ES-I3 (cell line): Measurements from ENCODE around the gene PDHB.
"Not testable (repeated sequence)": the region's sequence is repeated elsewhere in the genome, so short reads cannot be mapped to it uniquely, and the experiment has no call there.

Source experiments
- H3K36me3 ChIP-seq: 2 replicates; pipeline ENCODE4 v1.6.1; 2013; ENCODE audit warnings: mild to moderate bottlenecking, low read length, control low read depth, moderate library complexity; ENCODE audit not compliant: insufficient read depth
- H3K4me1 ChIP-seq: 2 replicates; pipeline ENCODE4 v1.6.1; 2013; ENCODE audit warnings: mild to moderate bottlenecking, control low read depth, low read length; ENCODE audit not compliant: insufficient read depth
- H3K9ac ChIP-seq: 2 replicates; pipeline ENCODE4 v1.6.1; 2013; ENCODE audit warnings: low read depth, mild to moderate bottlenecking, low read length, moderate library complexity
- H3K9me3 ChIP-seq: 2 replicates; pipeline ENCODE4 v1.6.1; 2013; ENCODE audit warnings: mild to moderate bottlenecking, low read length, moderate library complexity; ENCODE audit not compliant: control insufficient read depth, insufficient read depth

Gene PDHB

GRCh38 chr3:58463181-58463941, 29.7 kb upstream of the PDHB start:
- Histone ChIP-seq H3K36me3 (no peaks in the 10 kb centered on the region), H3K4me1 (peaks cover 3% of the 10 kb centered on the region; the same call in 1 of the 2 replicates), H3K9ac (peak overlapping the region; percentile 25; the same call in 1 of the 2 replicates), H3K9me3 (no peaks in the 10 kb centered on the region)

- Histone ChIP-seq H3K9me3 (no peaks in the 10 kb centered on the region), H3K9ac (no peak overlapping the region), H3K36me3 (no peaks in the 10 kb centered on the region), H3K4me1 (peaks cover 3% of the 10 kb centered on the region; the same call in 1 of the 2 replicates)
Observed at GRCh38 chr3:58462829-58463180, 29.2 kb upstream of the PDHB start.

- no peaks in the 10 kb centered on the region for H3K36me3 ChIP-seq
- H3K9me3 ChIP-seq: no peaks in the 10 kb centered on the region; the same call in 1 of the 2 replicates
- no peaks in the 10 kb centered on the region; the same call in 1 of the 2 replicates for H3K4me1 ChIP-seq
- no peak overlapping the region for H3K9ac ChIP-seq
Observed at GRCh38 chr3:58459160-58459559, 25.5 kb upstream of the PDHB start.

- H3K9me3 ChIP-seq: peaks cover 2% of the 10 kb centered on the region; the same call in 1 of the 2 replicates
- no peaks in the 10 kb centered on the region for H3K4me1 ChIP-seq
- no peaks in the 10 kb centered on the region for H3K36me3 ChIP-seq
- H3K9ac ChIP-seq: no peak overlapping the region
Observed at GRCh38 chr3:58452176-58452575, 18.5 kb upstream of the PDHB start.

GRCh38 chr3:58441514-58442450, 8.2 kb upstream of the PDHB start:
- no peak overlapping the region for H3K9ac ChIP-seq

GRCh38 chr3:58440996-58441355, 7.3 kb upstream of the PDHB start:
- peaks cover 28% of the 10 kb centered on the region for H3K4me1 ChIP-seq

More at GRCh38 chr3:58441514-58442450, 8.2 kb upstream of the PDHB start:
- Histone ChIP-seq H3K9me3 (no peaks in the 10 kb centered on the region), H3K4me1 (peaks cover 20% of the 10 kb centered on the region), H3K36me3 (no peaks in the 10 kb centered on the region; the same call in 1 of the 2 replicates)

GRCh38 chr3:58437276-58437675, 3.6 kb upstream of the PDHB start:
- H3K36me3 ChIP-seq, H3K9me3 ChIP-seq, H3K9ac ChIP-seq: not testable (repeated sequence)
- peaks cover 40% of the 10 kb centered on the region for H3K4me1 ChIP-seq

More at GRCh38 chr3:58440996-58441355, 7.3 kb upstream of the PDHB start:
- H3K9ac ChIP-seq, H3K36me3 ChIP-seq, H3K9me3 ChIP-seq: not testable (repeated sequence)

GRCh38 chr3:58434990-58435389, 1.4 kb upstream of the PDHB start:
- peak overlapping the region; percentile 47; the same call in 1 of the 2 replicates for H3K9ac ChIP-seq

GRCh38 chr3:58434511-58434910, 879 bp upstream of the PDHB start:
- H3K36me3 ChIP-seq: peaks cover 22% of the 10 kb centered on the region
- peak overlapping the region; percentile 47 for H3K9ac ChIP-seq

More at GRCh38 chr3:58434990-58435389, 1.4 kb upstream of the PDHB start:
- Histone ChIP-seq H3K36me3 (peaks cover 17% of the 10 kb centered on the region), H3K4me1 (peaks cover 22% of the 10 kb centered on the region), H3K9me3 (no peaks in the 10 kb centered on the region)

GRCh38 chr3:58434168-58434504, 504 bp upstream of the PDHB start:
- H3K36me3 ChIP-seq: peaks cover 25% of the 10 kb centered on the region
- peaks cover 22% of the 10 kb centered on the region for H3K4me1 ChIP-seq
- H3K9ac ChIP-seq: peak overlapping the region; percentile 47
- no peaks in the 10 kb centered on the region for H3K9me3 ChIP-seq

More at GRCh38 chr3:58434511-58434910, 879 bp upstream of the PDHB start:
- no peaks in the 10 kb centered on the region for H3K9me3 ChIP-seq
- H3K4me1 ChIP-seq: peaks cover 22% of the 10 kb centered on the region

- no peaks in the 10 kb centered on the region for H3K9me3 ChIP-seq
- peak overlapping the region; percentile 92 for H3K9ac ChIP-seq
- H3K4me1 ChIP-seq: peaks cover 22% of the 10 kb centered on the region
- peaks cover 32% of the 10 kb centered on the region for H3K36me3 ChIP-seq
Observed at GRCh38 chr3:58432905-58433304, 727 bp downstream of the PDHB start.

GRCh38 chr3:58429657-58430056, 4.0 kb downstream of the PDHB start:
- H3K36me3 ChIP-seq: peaks cover 40% of the 10 kb centered on the region
- H3K4me1 ChIP-seq: peaks cover 4% of the 10 kb centered on the region
- no peak overlapping the region for H3K9ac ChIP-seq
- H3K9me3 ChIP-seq: no peaks in the 10 kb centered on the region

- Histone ChIP-seq H3K4me1 (no peaks in the 10 kb centered on the region), H3K36me3 (peaks cover 40% of the 10 kb centered on the region), H3K9me3 (no peaks in the 10 kb centered on the region), H3K9ac (no peak overlapping the region)
Observed at GRCh38 chr3:58427661-58428361, 5.8 kb downstream of the PDHB start.

- Histone ChIP-seq H3K4me1 (no peaks in the 10 kb centered on the region), H3K9me3 (no peaks in the 10 kb centered on the region), H3K9ac (no peak overlapping the region), H3K36me3 (peaks cover 30% of the 10 kb centered on the region)
Observed at GRCh38 chr3:58425782-58426181, 7.8 kb downstream of the PDHB start.
